Liver (tissue), 9 donors: ENCODE measurements around the gene SMARCC2. TPM values are rescaled to one million over a fixed set of nuclear protein-coding genes. Genes with fewer than 3 reads are reported as not detected.

Source experiments
- DNase-seq: peaks from one replicate; pipeline ENCODE4 v3.0.0-alpha.2; 2017; ENCODE audit warnings: low spot score
- H3K27ac ChIP-seq, 2 donors: one replicate each; pipeline ENCODE4 v1.7.0; 2013; ENCODE audit warnings: inconsistent platforms in 2 of 2, low read length in 2 of 2, control low read depth in 1 of 2, low read depth in 1 of 2, mild to moderate bottlenecking in 1 of 2
- H3K27me3 ChIP-seq, 4 donors: one replicate each; pipeline versions ENCODE4 v1.6.1 to v1.7.0; 2013; ENCODE audit warnings: low read length in 3 of 4, inconsistent platforms in 1 of 4, mild to moderate bottlenecking in 1 of 4, moderate library complexity in 1 of 4; ENCODE audit not compliant: control insufficient read depth in 4 of 4, insufficient read depth in 4 of 4
- H3K36me3 ChIP-seq, 4 donors: one replicate each; pipeline versions ENCODE4 v1.6.1 to v1.7.0; 2013; ENCODE audit warnings: low read length in 3 of 4, mild to moderate bottlenecking in 3 of 4, low read depth in 1 of 4, moderate library complexity in 1 of 4; ENCODE audit not compliant: control insufficient read depth in 4 of 4, insufficient read depth in 3 of 4
- H3K4me1 ChIP-seq, 4 donors: one replicate each; pipeline versions ENCODE4 v1.6.1 to v1.7.0; 2013; ENCODE audit warnings: low read length in 3 of 4, mild to moderate bottlenecking in 3 of 4, moderate library complexity in 1 of 4; ENCODE audit not compliant: control insufficient read depth in 4 of 4, insufficient read depth in 4 of 4
- H3K4me3 ChIP-seq, 3 donors: one replicate each; pipeline versions ENCODE4 v1.6.1 to v1.7.0; 2013; ENCODE audit warnings: low read length in 3 of 3, control low read depth in 1 of 3, low read depth in 1 of 3, mild to moderate bottlenecking in 1 of 3
- H3K9ac ChIP-seq, 2 donors: one replicate each; pipeline ENCODE4 v1.7.0; 2013; ENCODE audit warnings: low read length in 2 of 2, mild to moderate bottlenecking in 2 of 2, moderate library complexity in 2 of 2, control low read depth in 1 of 2, low read depth in 1 of 2
- H3K9me3 ChIP-seq, 4 donors: one replicate each; pipeline versions ENCODE4 v1.6.1 to v1.7.0; 2013; ENCODE audit warnings: low read length in 3 of 4; ENCODE audit not compliant: control insufficient read depth in 4 of 4
- ATF3 ChIP-seq: IDR thresholded peaks from 2 replicates; pipeline ENCODE4 v1.6.1; 2016; ENCODE audit warnings: antibody characterized with exemption
- EGR1 ChIP-seq, 2 donors: IDR thresholded peaks; 2 replicates each; pipeline ENCODE4 v1.6.1; 2016 to 2018; ENCODE audit warnings: antibody characterized with exemption in 2 of 2, low read depth in 2 of 2
- FOXA1 ChIP-seq: IDR thresholded peaks from 2 replicates; pipeline ENCODE4 v1.6.1; 2016; ENCODE audit warnings: antibody characterized with exemption
- FOXA2 ChIP-seq: IDR thresholded peaks from 2 replicates; pipeline ENCODE4 v1.6.1; 2016; ENCODE audit warnings: antibody characterized with exemption
- GABPA ChIP-seq, 2 donors: IDR thresholded peaks in 1 of 2; conservative IDR thresholded peaks in 1 of 2; 2 replicates each; pipeline ENCODE4 v1.6.1; 2016; ENCODE audit warnings: antibody characterized with exemption in 2 of 2, mild to moderate bottlenecking in 1 of 2, moderate library complexity in 1 of 2
- HNF4A ChIP-seq, 2 donors: conservative IDR thresholded peaks; 2 replicates each; pipeline ENCODE4 v1.6.1; 2016; ENCODE audit warnings: antibody characterized with exemption in 2 of 2, mild to moderate bottlenecking in 2 of 2
- HNF4G ChIP-seq: IDR thresholded peaks from 2 replicates; pipeline ENCODE4 v1.6.1; 2016; ENCODE audit warnings: antibody characterized with exemption
- JUND ChIP-seq, 2 donors: IDR thresholded peaks; 2 replicates each; pipeline ENCODE4 v1.6.1; 2016; ENCODE audit warnings: antibody characterized with exemption in 2 of 2
- NR2F2 ChIP-seq: IDR thresholded peaks from 2 replicates; pipeline ENCODE4 v1.6.1; 2016; ENCODE audit warnings: antibody characterized with exemption
- RAD21 ChIP-seq, 2 donors: IDR thresholded peaks; 2 replicates each; pipeline ENCODE4 v1.6.1; 2016; ENCODE audit warnings: antibody characterized with exemption in 2 of 2, mild to moderate bottlenecking in 2 of 2
- RXRA ChIP-seq, 2 donors: IDR thresholded peaks; 2 replicates each; pipeline ENCODE4 v1.6.1; 2017 to 2018; ENCODE audit warnings: antibody characterized with exemption in 2 of 2, mild to moderate bottlenecking in 1 of 2
- SP1 ChIP-seq: IDR thresholded peaks from 2 replicates; pipeline ENCODE4 v1.6.1; 2018; ENCODE audit warnings: antibody characterized with exemption, mild to moderate bottlenecking
- TAF1 ChIP-seq: conservative IDR thresholded peaks from 2 replicates; pipeline ENCODE4 v1.6.1; 2016; ENCODE audit warnings: antibody characterized with exemption, mild to moderate bottlenecking
- YY1 ChIP-seq: IDR thresholded peaks from 2 replicates; pipeline ENCODE4 v1.6.1; 2016; ENCODE audit warnings: antibody characterized with exemption, mild to moderate bottlenecking
- ZBTB33 ChIP-seq: IDR thresholded peaks from 2 replicates; pipeline ENCODE4 v1.6.1; 2016; ENCODE audit warnings: antibody characterized with exemption
- WGBS: extraction: QIAGEN DNeasy Blood & Tissue Kit; methylation state at CpG from one replicate; pipeline ENCODE4 v1.1.7; 2013; 5-methylcytosine and 5-hydroxymethylcytosine counted together
- polyA plus RNA-seq, 2 donors: library from polyadenylated mRNA; stranded (reverse) in 1 of 2; unstranded in 1 of 2; fragments of 200-250 nt in 1 of 2; fragments of >200 nt in 1 of 2; fragmentation: Nextera tagmentation in 1 of 2; extraction: Ambion mirVana in 1 of 2; gene quantifications; one replicate each; pipeline versions ENCODE4 v1.2.1 to v1.2.3, GENCODE V29; 2013 to 2015
- total RNA-seq, 2 donors: library from RNA; depleted of rRNA; stranded (reverse); fragments of >200 nt; gene quantifications; one replicate each; pipeline ENCODE4 v1.2.3, GENCODE V29; 2014
- TF ChIP-seq, protein P1 (sequence below): IDR thresholded peaks from 2 replicates; pipeline ENCODE4 v1.6.1; 2016; ENCODE audit warnings: antibody characterized with exemption
- TF ChIP-seq, protein P2 (sequence below): fragments of 150-350 bp; IDR thresholded peaks from 2 replicates; pipeline ENCODE4 v1.5.1; 2017; ENCODE audit warnings: improper control_type of control experiment, low read depth, low read length; ENCODE audit not compliant: missing input control
- TF ChIP-seq, protein P3 (sequence below): IDR thresholded peaks from 2 replicates; pipeline ENCODE4 v1.6.1; 2016; ENCODE audit warnings: antibody characterized with exemption, mild to moderate bottlenecking
- donor health status: healthy.
- donor health status: healthy.
- donor health status: healthy.
- donor health status: healthy.
- donor health status: healthy.

The SMARCC2 gene
- total and polyA plus RNA-seq, 4 donors: 12.8 to 24.8 (median 22.5) TPM

DNA sequence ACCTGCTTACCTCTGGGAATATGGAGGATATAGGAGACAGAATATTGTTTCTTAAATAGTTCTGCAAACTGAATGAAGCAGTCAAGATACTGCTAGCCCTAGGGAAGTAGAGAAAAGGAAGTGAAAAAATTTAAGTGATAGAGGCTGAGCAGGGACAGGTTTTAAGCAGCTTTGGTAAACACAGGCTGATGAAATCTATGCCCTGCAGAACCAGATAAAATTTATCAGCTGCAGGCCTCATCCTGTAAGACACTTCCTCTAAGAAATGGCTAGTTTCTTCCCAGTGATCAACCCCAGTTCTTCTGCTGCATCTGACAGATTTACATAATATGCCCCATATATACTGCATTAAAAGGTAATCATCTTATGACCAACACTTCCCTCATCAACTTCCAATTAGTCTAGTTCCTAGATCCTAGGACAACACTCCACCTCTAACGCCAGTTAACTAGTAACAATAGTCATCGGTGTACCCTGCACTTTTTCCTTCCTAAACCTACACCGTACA lies 62.5 kb downstream of the SMARCC2 start (continued):
- TF ChIP-seq HNF4G (no peak), SP1 (no peak)

GRCh38 chr12:56124133-56124532 lies 65.2 kb downstream of the SMARCC2 start:
- no peak for TF ChIP-seq EGR1 (IDR thresholded peaks at IDR 0.05; ENCODE audit: low read depth in 2 of 2)
- no peaks in the 10 kb centered on the region for H3K36me3 ChIP-seq
- peaks cover 28 to 73% (median 58%) of the 10 kb centered on the region in 4 donors for H3K4me1 ChIP-seq
- H3K27me3 ChIP-seq: no peaks in the 10 kb centered on the region
- no peaks in the 10 kb centered on the region for H3K9me3 ChIP-seq
- no peak overlapping the region for H3K27ac ChIP-seq
- WGBS: 69% methylated on average over 4 of the region's 4 CpGs
- H3K4me3 ChIP-seq: no peak overlapping the region
- no peak for DNase-seq
- H3K9ac ChIP-seq: no peak overlapping the region

GRCh38 chr12:56122637-56123036 lies 66.6 kb downstream of the SMARCC2 start:
- Histone ChIP-seq H3K27me3 (no peaks in the 10 kb centered on the region), H3K4me1 (peaks cover 34 to 77% (median 65%) of the 10 kb centered on the region in 4 donors), H3K27ac (peak overlapping the region; percentile 71 to 89), H3K4me3 (no peak overlapping the region), H3K9ac (no peak overlapping the region), H3K36me3 (no peaks in the 10 kb centered on the region), H3K9me3 (no peaks in the 10 kb centered on the region)
- DNase-seq: no peak
- WGBS: 35% methylated on average over 2 of the region's 2 CpGs
- peak; percentile 27 for TF ChIP-seq ZBTB33
- peak in 1 of 2 donors; percentile 33 for TF ChIP-seq RAD21 (IDR thresholded peaks at IDR 0.05)
- TF ChIP-seq YY1: peak; percentile 21
- TF ChIP-seq SP1: peak; percentile 81
- TF ChIP-seq FOXA1: no peak
- no peak for TF ChIP-seq ATF3
- TF ChIP-seq, protein P1, sequence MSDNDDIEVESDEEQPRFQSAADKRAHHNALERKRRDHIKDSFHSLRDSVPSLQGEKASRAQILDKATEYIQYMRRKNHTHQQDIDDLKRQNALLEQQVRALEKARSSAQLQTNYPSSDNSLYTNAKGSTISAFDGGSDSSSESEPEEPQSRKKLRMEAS: peak; percentile 43
- TF ChIP-seq HNF4G: no peak
- TF ChIP-seq, protein P2, sequence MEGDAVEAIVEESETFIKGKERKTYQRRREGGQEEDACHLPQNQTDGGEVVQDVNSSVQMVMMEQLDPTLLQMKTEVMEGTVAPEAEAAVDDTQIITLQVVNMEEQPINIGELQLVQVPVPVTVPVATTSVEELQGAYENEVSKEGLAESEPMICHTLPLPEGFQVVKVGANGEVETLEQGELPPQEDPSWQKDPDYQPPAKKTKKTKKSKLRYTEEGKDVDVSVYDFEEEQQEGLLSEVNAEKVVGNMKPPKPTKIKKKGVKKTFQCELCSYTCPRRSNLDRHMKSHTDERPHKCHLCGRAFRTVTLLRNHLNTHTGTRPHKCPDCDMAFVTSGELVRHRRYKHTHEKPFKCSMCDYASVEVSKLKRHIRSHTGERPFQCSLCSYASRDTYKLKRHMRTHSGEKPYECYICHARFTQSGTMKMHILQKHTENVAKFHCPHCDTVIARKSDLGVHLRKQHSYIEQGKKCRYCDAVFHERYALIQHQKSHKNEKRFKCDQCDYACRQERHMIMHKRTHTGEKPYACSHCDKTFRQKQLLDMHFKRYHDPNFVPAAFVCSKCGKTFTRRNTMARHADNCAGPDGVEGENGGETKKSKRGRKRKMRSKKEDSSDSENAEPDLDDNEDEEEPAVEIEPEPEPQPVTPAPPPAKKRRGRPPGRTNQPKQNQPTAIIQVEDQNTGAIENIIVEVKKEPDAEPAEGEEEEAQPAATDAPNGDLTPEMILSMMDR: no peak
- no peak for TF ChIP-seq NR2F2
- TF ChIP-seq, protein P3, sequence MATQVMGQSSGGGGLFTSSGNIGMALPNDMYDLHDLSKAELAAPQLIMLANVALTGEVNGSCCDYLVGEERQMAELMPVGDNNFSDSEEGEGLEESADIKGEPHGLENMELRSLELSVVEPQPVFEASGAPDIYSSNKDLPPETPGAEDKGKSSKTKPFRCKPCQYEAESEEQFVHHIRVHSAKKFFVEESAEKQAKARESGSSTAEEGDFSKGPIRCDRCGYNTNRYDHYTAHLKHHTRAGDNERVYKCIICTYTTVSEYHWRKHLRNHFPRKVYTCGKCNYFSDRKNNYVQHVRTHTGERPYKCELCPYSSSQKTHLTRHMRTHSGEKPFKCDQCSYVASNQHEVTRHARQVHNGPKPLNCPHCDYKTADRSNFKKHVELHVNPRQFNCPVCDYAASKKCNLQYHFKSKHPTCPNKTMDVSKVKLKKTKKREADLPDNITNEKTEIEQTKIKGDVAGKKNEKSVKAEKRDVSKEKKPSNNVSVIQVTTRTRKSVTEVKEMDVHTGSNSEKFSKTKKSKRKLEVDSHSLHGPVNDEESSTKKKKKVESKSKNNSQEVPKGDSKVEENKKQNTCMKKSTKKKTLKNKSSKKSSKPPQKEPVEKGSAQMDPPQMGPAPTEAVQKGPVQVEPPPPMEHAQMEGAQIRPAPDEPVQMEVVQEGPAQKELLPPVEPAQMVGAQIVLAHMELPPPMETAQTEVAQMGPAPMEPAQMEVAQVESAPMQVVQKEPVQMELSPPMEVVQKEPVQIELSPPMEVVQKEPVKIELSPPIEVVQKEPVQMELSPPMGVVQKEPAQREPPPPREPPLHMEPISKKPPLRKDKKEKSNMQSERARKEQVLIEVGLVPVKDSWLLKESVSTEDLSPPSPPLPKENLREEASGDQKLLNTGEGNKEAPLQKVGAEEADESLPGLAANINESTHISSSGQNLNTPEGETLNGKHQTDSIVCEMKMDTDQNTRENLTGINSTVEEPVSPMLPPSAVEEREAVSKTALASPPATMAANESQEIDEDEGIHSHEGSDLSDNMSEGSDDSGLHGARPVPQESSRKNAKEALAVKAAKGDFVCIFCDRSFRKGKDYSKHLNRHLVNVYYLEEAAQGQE: no peak
- no peak for TF ChIP-seq TAF1
- TF ChIP-seq HNF4A (conservative IDR thresholded peaks at IDR 0.05): peak; percentile 39 to 44
- TF ChIP-seq EGR1 (IDR thresholded peaks at IDR 0.05; ENCODE audit: low read depth in 2 of 2): no peak
- peak in 1 of 2 donors; percentile 23 for TF ChIP-seq JUND (IDR thresholded peaks at IDR 0.05)
- no peak for TF ChIP-seq GABPA (IDR thresholded peaks at IDR 0.05 in 1 of 2, conservative IDR thresholded peaks at IDR 0.05 in 1 of 2)
- peak; percentile 87 to 90 for TF ChIP-seq RXRA (IDR thresholded peaks at IDR 0.05)
- peak; percentile 64 for TF ChIP-seq FOXA2
